Measurements from ENCODE around the gene DPEP3. TPM values are rescaled to one million over a fixed set of nuclear protein-coding genes. Genes with fewer than 3 reads are reported as not detected.

Gene DPEP3
- total and polyA plus RNA-seq, 2 donors (not counting 1 experiment from before 2014, with no cell fraction given) = 1.9 to 2.0 TPM

GRCh38 chr16:67941469-67942199 lies 38.7 kb downstream of the DPEP3 start:
- Histone ChIP-seq H3K9ac (ENCODE audit: low read length) (no peak overlapping the region), H3K4me3 (ENCODE audit: control extremely low read depth in 1 of 5, extremely low read depth in 1 of 5, insufficient read depth in 1 of 5, low read depth in 2 of 5, low read length in 4 of 5) (no peak overlapping the region), H4K20me1 (ENCODE audit: control insufficient read depth, insufficient read depth, low read length, poor library complexity, severe bottlenecking) (peaks cover 11% of the 10 kb centered on the region), H3K4me2 (replicated peaks; ENCODE audit: low read depth, low read length, poor library complexity, severe bottlenecking) (no peak overlapping the region), H3K36me3 (replicated peaks in 1 of 2; ENCODE audit: control extremely low read depth in 1 of 2, control insufficient read depth in 1 of 2, extremely low read depth in 1 of 2, insufficient read depth in 2 of 2, low read length in 1 of 2) (peaks cover 0 to 7% of the 10 kb centered on the region in 2 experiments), H3K79me2 (ENCODE audit: control insufficient read depth, insufficient read depth, low read length) (peaks cover 61% of the 10 kb centered on the region), H3K27ac (ENCODE audit: low read length in 2 of 2) (no peak overlapping the region), H2AFZ (ENCODE audit: insufficient read depth, low read depth, low read length, poor library complexity, severe bottlenecking) (no peak overlapping the region), H3K9me3 (ENCODE audit: control extremely low read depth in 1 of 3, control insufficient read depth in 2 of 3, insufficient read depth in 1 of 3, low read length in 2 of 3) (no peaks in the 10 kb centered on the region), H3K27me3 (replicated peaks in 1 of 4; ENCODE audit: control extremely low read depth in 1 of 4, control insufficient read depth in 3 of 4, insufficient read depth in 4 of 4, low read length in 3 of 4) (no peaks in the 10 kb centered on the region), H3K4me1 (ENCODE audit: control insufficient read depth in 2 of 2, insufficient read depth in 2 of 2, low read length in 2 of 2) (peaks cover 18 to 38% of the 10 kb centered on the region in 2 donors)
- 88% methylated on average over 9 of the region's 9 CpGs for whole genome bisulfite sequencing (ENCODE audit: insufficient coverage)
- TF ChIP-seq EZH2 (IDR thresholded peaks at IDR 0.05; ENCODE audit: borderline replicate concordance, insufficient read depth, low read depth, low read length, poor library complexity, severe bottlenecking) = no peak
- TF ChIP-seq CTCF (IDR thresholded peaks at IDR 0.05) = no peak
- DNase-seq (no peak), ATAC-seq (ENCODE audit: low read depth) (no peak)
- ChIA-PET POLR2A (interaction anchor here (0.5 to 1.4 kb wide), 3 partner anchors 22 to 377 kb away, joined by 3 to 5 read pairs (median 4); no protein-coding TSS in a partner anchor), CTCF (interaction anchor here (0.7 to 2.9 kb wide), 14 partner anchors 8 to 126 kb away, joined by 3 to 12 read pairs (median 4); partner anchors contain the start of gene NRN1L)
- H3K27me3 Mint-ChIP-seq = no peaks in the 10 kb centered on the region
- H3K4me3 Mint-ChIP-seq = no peak overlapping the region
- H3K9me3 Mint-ChIP-seq (ENCODE audit: insufficient read depth) = no peaks in the 10 kb centered on the region
- peaks cover 22% of the 10 kb centered on the region for H3K4me1 Mint-ChIP-seq
- intact Hi-C loops (cut with micrococcal nuclease) = no loop called here
- no peak overlapping the region for H3K27ac Mint-ChIP-seq
